Stimulated activated CD4-positive, alpha-beta T cell treated with anti-CD3 and anti-CD28 coated beads, TNF-alpha, amount 100 ng/mL, for 24 hours (primary cell): Measurements from ENCODE around the gene TRIM29.

Experiments used
- DNase-seq, 3 experiments: peaks; one replicate each; pipeline ENCODE4 v3.0.0-alpha.2; 2020; ENCODE audit warnings: low read depth in 3 of 3

TRIM29 gene

DNA sequence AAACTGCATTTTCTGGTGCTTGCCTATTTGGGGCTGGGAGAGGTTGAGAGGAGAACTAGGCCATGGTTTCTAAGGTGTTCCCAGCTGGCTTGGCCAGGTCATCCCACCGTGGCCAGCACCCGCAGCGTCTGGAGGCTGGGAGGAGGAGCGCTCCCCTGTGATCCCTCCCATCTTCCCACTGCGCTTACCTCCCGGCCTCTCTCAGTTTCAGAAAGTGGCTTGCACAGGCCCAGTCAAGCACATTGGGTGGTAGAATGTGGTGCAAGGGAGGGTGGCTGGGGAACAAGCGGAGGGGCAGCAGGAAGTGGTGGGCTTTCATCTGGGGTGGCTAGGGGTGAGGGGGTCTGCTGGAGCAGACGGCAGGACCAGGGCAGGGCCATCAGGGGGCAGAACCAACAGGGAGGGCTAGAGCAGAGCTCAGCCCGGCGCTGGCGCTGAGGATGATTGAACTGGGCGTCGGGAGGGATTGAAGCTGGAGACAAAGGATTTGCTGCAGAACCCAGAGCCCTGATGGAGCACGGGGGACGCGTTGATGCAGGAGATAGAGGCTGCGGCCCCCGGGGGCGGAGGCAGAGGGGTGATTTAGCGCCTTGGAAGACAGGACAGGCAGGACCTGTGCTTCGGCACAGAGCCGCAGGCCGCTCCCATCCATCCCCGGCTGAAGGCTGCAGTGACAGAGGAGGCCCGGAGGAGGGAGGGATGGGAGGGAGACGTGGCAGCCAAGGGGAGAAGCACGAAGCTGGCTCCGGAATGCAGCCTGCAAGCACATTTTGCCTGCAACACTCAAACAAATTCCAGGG is 76.0 kb downstream of the TRIM29 start:
- DNase-seq = no peak
